GM12865 (cell line): ENCODE measurements around the gene MTMR11.
"Not testable (repeated sequence)": the region's sequence is repeated elsewhere in the genome, so short reads cannot be mapped to it uniquely, and the experiment has no call there.

Source experiments
- DNase-seq: peaks from one replicate; pipeline ENCODE4 v3.0.0; 2010; ENCODE audit warnings: low read depth
- H3K4me3 ChIP-seq: 2 replicates; pipeline ENCODE4 v1.5.1; 2011; ENCODE audit warnings: mild to moderate bottlenecking, low read depth, low read length, control low read depth
- TF ChIP-seq, protein P1 (sequence below): IDR thresholded peaks from 2 replicates; pipeline ENCODE4 v1.5.1; 2011; ENCODE audit warnings: low read length, control low read depth, low read depth, inconsistent platforms; ENCODE audit not compliant: insufficient read depth; ENCODE audit errors: missing control alignments

The MTMR11 gene

DNA sequence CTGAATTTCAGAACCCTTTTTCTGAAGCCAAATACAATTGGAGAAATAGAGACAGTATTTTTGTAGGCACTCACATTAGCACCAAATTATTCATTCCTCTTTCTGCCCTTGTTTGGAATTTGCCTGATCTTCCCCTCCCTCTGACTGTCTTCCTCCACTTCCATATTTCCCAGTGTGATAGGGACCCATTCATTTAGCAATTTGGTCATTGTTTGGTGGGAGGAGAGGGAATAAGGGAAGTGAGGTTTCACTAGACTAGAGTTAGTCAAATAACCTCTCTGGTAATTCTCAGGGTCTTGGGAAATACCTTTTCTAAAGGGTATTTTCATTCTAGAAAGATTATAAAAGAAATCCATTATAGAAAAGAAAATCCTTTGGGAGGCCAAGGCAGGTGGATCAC, 31.0 kb upstream of the MTMR11 start:
- TF ChIP-seq, protein P1, sequence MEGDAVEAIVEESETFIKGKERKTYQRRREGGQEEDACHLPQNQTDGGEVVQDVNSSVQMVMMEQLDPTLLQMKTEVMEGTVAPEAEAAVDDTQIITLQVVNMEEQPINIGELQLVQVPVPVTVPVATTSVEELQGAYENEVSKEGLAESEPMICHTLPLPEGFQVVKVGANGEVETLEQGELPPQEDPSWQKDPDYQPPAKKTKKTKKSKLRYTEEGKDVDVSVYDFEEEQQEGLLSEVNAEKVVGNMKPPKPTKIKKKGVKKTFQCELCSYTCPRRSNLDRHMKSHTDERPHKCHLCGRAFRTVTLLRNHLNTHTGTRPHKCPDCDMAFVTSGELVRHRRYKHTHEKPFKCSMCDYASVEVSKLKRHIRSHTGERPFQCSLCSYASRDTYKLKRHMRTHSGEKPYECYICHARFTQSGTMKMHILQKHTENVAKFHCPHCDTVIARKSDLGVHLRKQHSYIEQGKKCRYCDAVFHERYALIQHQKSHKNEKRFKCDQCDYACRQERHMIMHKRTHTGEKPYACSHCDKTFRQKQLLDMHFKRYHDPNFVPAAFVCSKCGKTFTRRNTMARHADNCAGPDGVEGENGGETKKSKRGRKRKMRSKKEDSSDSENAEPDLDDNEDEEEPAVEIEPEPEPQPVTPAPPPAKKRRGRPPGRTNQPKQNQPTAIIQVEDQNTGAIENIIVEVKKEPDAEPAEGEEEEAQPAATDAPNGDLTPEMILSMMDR: no peak
- no peak overlapping the region for H3K4me3 ChIP-seq
- DNase-seq: no peak

DNA sequence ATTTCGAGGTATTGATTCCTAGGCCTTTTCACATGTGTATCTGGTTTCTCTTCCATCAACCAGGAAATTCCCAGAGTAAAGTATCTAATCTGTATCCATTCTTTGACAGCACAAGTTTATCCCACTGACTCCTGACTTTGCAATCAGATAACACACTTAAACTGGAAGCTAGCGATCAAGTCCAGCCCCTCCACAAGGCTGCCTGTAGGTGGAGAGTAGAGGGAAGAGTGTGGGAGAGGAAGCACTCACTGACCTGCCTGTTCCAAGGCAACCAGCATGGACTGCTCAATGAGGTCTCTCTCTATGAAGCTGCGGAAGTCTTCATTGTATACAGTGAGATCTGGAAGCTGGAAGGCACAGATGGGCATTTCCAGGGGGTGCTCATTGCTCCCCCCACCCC, 30.4 kb upstream of the MTMR11 start:
- DNase-seq: no peak
- H3K4me3 ChIP-seq: no peak overlapping the region
- TF ChIP-seq, protein P1: no peak

DNA sequence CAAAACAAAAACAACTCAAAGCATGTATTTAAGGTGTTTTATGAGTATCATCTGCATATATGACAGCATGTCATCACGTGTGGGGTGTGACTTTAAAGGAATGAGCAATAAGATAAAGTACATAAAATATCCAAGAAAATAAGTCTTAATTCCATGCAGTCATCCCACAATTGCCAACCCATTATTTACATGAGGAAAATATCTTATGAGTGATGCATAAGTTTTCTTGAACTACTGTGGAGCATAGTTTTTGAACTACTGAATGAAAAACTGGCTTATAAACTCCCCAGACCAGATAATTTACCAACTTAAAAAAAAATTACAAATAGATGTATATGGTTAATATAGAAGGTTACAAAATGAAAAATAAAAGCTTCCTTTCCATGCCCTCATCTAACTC, 29.7 kb upstream of the MTMR11 start:
- DNase-seq: no peak
- TF ChIP-seq, protein P1: no peak
- no peak overlapping the region for H3K4me3 ChIP-seq

DNA sequence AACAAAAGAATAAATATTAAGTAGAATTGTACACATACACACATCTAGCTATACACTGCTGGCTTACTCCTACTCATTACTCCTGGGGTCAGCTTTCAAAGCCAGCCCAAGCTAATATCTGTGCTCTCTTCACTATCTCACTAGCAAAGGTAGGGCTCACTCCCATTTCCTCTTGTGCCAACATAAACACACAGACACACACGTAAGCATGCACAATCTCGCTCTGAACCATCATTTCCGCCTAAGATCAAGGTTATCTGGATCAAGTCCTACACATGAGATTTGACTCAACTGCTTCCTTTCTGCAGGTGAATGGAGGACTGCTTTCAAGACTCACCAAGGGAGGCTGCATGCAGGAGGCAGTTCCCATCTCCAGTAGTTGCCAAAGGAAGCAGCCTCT, 28.8 kb upstream of the MTMR11 start:
- TF ChIP-seq, protein P1: no peak
- H3K4me3 ChIP-seq: no peak overlapping the region
- DNase-seq: no peak

DNA sequence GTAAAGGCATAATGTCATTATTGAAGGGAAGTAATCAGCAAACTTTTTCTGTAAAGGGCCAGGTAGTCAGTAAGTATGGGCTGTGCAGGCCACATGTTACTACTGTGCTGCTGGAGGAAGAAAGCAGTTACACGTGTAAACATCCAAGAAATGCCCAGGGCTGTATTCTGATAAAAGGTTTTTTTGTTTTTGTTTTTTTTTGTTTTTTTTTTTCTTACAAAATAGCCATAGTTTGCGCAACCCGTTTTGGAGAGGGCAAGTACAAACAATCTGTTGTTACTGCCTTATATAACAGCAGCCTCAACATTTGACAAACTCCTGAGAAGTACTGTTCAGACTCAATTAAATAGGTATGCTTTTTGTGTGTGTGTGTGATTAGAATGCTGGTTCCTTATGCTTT, 26.7 kb upstream of the MTMR11 start:
- DNase-seq: no peak
- TF ChIP-seq, protein P1: no peak
- no peak overlapping the region for H3K4me3 ChIP-seq

DNA sequence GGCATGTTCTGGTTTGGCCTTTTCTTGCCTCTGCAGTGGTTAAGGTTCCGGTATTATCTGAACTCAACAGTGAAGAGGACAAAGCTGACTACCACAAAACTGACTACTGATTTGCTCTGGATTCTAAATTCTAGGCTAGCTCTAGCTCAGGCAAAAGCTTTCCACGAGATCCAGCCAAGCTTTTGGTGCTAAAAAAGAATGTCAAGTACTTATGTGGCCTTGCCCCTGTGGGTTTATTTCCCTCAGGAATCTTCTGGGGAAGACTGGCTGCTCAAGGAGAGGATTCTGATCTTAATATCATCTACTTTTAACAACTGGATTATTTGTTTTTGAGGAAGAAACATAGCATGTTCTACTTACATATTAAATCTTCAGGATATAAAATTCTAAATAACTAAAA, 26.1 kb upstream of the MTMR11 start:
- no peak for DNase-seq
- TF ChIP-seq, protein P1: no peak
- H3K4me3 ChIP-seq: no peak overlapping the region

DNA sequence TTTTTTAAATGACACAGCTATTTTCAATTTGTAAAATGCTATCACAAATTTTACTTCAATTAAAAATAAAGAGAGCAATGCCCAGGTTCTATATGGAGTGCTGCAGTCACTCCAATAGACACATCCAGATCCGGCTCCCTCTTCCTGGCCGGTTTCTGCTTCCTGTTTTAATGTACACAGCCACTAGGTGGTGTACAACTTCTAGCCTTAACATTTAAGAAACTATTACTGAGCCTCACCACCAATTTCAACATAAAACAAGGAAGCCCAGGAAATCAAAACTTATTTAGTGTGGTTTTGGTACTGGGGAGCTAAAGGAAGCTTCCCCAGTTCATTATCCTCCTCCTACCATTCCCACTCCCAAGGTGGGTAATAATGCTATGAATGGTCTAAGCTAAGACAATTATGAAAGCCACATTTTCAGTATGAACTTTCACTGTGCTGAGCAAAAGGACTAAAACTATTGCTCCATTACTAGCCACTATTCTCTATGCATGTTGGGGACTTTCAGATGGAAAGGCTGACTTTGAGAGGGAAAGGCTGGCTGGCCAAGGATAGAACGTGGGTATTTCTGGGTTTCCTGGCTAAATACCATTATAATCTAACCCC, 25.5 kb upstream of the MTMR11 start:
- peak; percentile 81 for DNase-seq
- H3K4me3 ChIP-seq: no peak overlapping the region
- TF ChIP-seq, protein P1: peak; percentile 59

DNA sequence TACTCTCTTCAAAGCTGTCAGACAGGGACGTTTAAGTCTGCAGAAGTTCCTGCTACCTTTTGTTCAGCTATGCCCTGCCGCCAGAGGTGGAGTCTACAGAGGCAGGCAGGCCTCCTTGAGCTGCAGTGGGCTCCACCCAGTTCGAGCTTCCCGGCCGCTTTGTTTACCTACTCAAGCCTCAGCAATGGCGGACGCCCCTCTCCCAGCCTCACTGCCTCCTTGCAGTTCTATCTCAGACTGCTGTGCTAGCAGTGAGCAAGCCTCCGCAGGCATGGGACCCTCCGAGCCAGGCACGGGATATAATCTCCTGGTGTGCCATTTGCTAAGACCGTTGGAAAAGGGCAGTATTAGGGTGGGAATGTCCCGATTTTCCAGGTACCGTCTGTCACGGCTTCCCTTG, 20.9 kb upstream of the MTMR11 start:
- H3K4me3 ChIP-seq, DNase-seq: not testable (repeated sequence)
